ENCODE data around the gene COA8.

GRCh38 chr14:103545915-103546651, 16.7 kb upstream of the COA8 start:
- no peak for TF ChIP-seq POLR2A (IDR thresholded peaks at IDR 0.05; ENCODE audit: low read depth, low read length)
- TF ChIP-seq TAF1 (IDR thresholded peaks at IDR 0.05; ENCODE audit: low read depth, low read length) = no peak
- TF ChIP-seq POLR2AphosphoS5 (IDR thresholded peaks at IDR 0.05; ENCODE audit: low read depth, low read length) = no peak
- TF ChIP-seq PAX5 (IDR thresholded peaks at IDR 0.05; ENCODE audit: insufficient read depth, low read length, severe bottlenecking) = no peak

Measured in GM12891 (cell line).